Measurements from ENCODE around the gene TRAPPC12. TPM values are rescaled to one million over a fixed set of nuclear protein-coding genes. Genes with fewer than 3 reads are reported as not detected.

Gene TRAPPC12
- polyA plus RNA-seq, 1 donor (not counting 4 experiments of a cell fraction or from before 2014, with no cell fraction given) = 44.2 TPM

- Histone ChIP-seq H3K27me3 (ENCODE audit: control insufficient read depth, extremely low read depth, insufficient read depth, low read length) (no peaks in the 10 kb centered on the region), H3K36me3 (ENCODE audit: control insufficient read depth in 2 of 2, extremely low read depth in 1 of 2, insufficient read depth in 2 of 2, low read length in 2 of 2) (peaks cover under 1 to 15% of the 10 kb centered on the region in 2 experiments), H3K9me3 (ENCODE audit: control insufficient read depth, low read depth, low read length) (peaks cover 3% of the 10 kb centered on the region), H3K9me1 (ENCODE audit: control insufficient read depth, extremely low read depth, insufficient read depth, low read length) (no peaks in the 10 kb centered on the region), H3K4me3 (ENCODE audit: control insufficient read depth in 2 of 3, extremely low read depth in 1 of 3, insufficient read depth in 2 of 3, low read depth in 1 of 3, low read length in 3 of 3) (no peak overlapping the region), H4K20me1 (ENCODE audit: control insufficient read depth, extremely low read depth, insufficient read depth, low read length) (no peaks in the 10 kb centered on the region), H3K79me2 (ENCODE audit: control insufficient read depth, insufficient read depth, low read length) (peaks cover 11% of the 10 kb centered on the region), H3K4me1 (ENCODE audit: control insufficient read depth, extremely low read depth, insufficient read depth, low read length) (no peaks in the 10 kb centered on the region), H2AFZ (ENCODE audit: control insufficient read depth, low read length) (no peak overlapping the region), H3K9ac (ENCODE audit: control insufficient read depth, extremely low read depth, insufficient read depth, low read length) (no peak overlapping the region), H3K4me2 (ENCODE audit: control insufficient read depth, extremely low read depth, insufficient read depth, low read depth, low read length) (no peak overlapping the region), H3K27ac (ENCODE audit: control insufficient read depth, insufficient read depth, low read length) (no peak overlapping the region)
- FAIRE-seq (no peak), DNase-seq (ENCODE audit: low read depth, low spot score) (no peak)
- dilution Hi-C loops (cut with MboI; ENCODE audit: extremely low pct_ligation_motif_present, low sequenced_read_pairs) = no loop called here
- no peak for TF ChIP-seq EZH2 (IDR thresholded peaks at IDR 0.05; ENCODE audit: low read length)
- TF ChIP-seq CTCF (optimal IDR thresholded peaks at IDR 0.05 in 1 of 3, IDR thresholded peaks at IDR 0.05 in 1 of 3, conservative IDR thresholded peaks at IDR 0.05 in 1 of 3; ENCODE audit: extremely low read depth in 1 of 3, insufficient read depth in 2 of 3, low read length in 3 of 3) = no peak
These were observed 19.4 kb downstream of the TRAPPC12 start for GRCh38 chr2:3398857-3399256.

- TF ChIP-seq CTCF (optimal IDR thresholded peaks at IDR 0.05 in 1 of 3, IDR thresholded peaks at IDR 0.05 in 1 of 3, conservative IDR thresholded peaks at IDR 0.05 in 1 of 3; ENCODE audit: extremely low read depth in 1 of 3, insufficient read depth in 2 of 3, low read length in 3 of 3) (no peak), EZH2 (IDR thresholded peaks at IDR 0.05; ENCODE audit: low read length) (no peak)
- no peaks in the 10 kb centered on the region for H3K27me3 ChIP-seq (ENCODE audit: control insufficient read depth, extremely low read depth, insufficient read depth, low read length)
These were observed 19.9 kb downstream of the TRAPPC12 start for GRCh38 chr2:3399381-3399780.

More at GRCh38 chr2:3399381-3399780, 19.9 kb downstream of the TRAPPC12 start:
- Histone ChIP-seq H3K4me1 (ENCODE audit: control insufficient read depth, extremely low read depth, insufficient read depth, low read length) (no peaks in the 10 kb centered on the region), H3K9me1 (ENCODE audit: control insufficient read depth, extremely low read depth, insufficient read depth, low read length) (no peaks in the 10 kb centered on the region), H3K9me3 (ENCODE audit: control insufficient read depth, low read depth, low read length) (peaks cover 3% of the 10 kb centered on the region), H4K20me1 (ENCODE audit: control insufficient read depth, extremely low read depth, insufficient read depth, low read length) (no peaks in the 10 kb centered on the region), H3K79me2 (ENCODE audit: control insufficient read depth, insufficient read depth, low read length) (peaks cover 10% of the 10 kb centered on the region), H3K9ac (ENCODE audit: control insufficient read depth, extremely low read depth, insufficient read depth, low read length) (no peak overlapping the region), H3K27ac (ENCODE audit: control insufficient read depth, insufficient read depth, low read length) (no peak overlapping the region), H3K36me3 (ENCODE audit: control insufficient read depth in 2 of 2, extremely low read depth in 1 of 2, insufficient read depth in 2 of 2, low read length in 2 of 2) (peaks cover 5 to 17% of the 10 kb centered on the region in 2 experiments), H2AFZ (ENCODE audit: control insufficient read depth, low read length) (no peak overlapping the region), H3K4me2 (ENCODE audit: control insufficient read depth, extremely low read depth, insufficient read depth, low read depth, low read length) (no peak overlapping the region), H3K4me3 (ENCODE audit: control insufficient read depth in 2 of 3, extremely low read depth in 1 of 3, insufficient read depth in 2 of 3, low read depth in 1 of 3, low read length in 3 of 3) (no peak overlapping the region)
- dilution Hi-C loops (cut with MboI; ENCODE audit: extremely low pct_ligation_motif_present, low sequenced_read_pairs) = no loop called here
- no peak for FAIRE-seq
- DNase-seq (ENCODE audit: low read depth, low spot score) = no peak
